HEK293 (cell line): ENCODE data around the gene GSAP.

ENCODE experiments used
- CTCF ChIA-PET: fragments of 350-600 bp; formaldehyde crosslinking; extraction: SDS; loops from one replicate; lab custom pipeline; 2021; ENCODE audit warnings: antibody characterized with exemption; lab: Yijun Ruan, JAX
- POLR2A ChIA-PET: fragments of 300-600 bp; formaldehyde crosslinking; extraction: SDS; loops from one replicate; lab custom pipeline; 2020; ENCODE audit warnings: antibody characterized with exemption, inconsistent platforms; lab: Yijun Ruan, JAX
- H3K27ac ChIP-seq: fragments of 200-500 bp; sonication (Bioruptor generic); 2 replicates; pipeline ENCODE4 v1.5.1; 2014; ENCODE audit warnings: low read depth, low read length, control low read depth, inconsistent platforms; ENCODE audit errors: extremely low read depth
- H3K36me3 ChIP-seq, 2 experiments: fragments of 200-500 bp in 1 of 2; sonication (Bioruptor generic) in 1 of 2; 1 replicate in 1 of 2; 2 replicates in 1 of 2; pipeline ENCODE4 v1.5.1; 2014 to 2017; ENCODE audit warnings: inconsistent platforms in 2 of 2, low read length in 2 of 2; ENCODE audit not compliant: control insufficient read depth in 2 of 2, insufficient read depth in 1 of 2
- H3K4me1 ChIP-seq: fragments of 200-500 bp; sonication (Bioruptor generic); 2 replicates; pipeline ENCODE4 v1.5.1; 2014; ENCODE audit warnings: mild to moderate bottlenecking, low read length, inconsistent platforms; ENCODE audit not compliant: control insufficient read depth, insufficient read depth
- H3K4me3 ChIP-seq: 2 replicates; pipeline ENCODE4 v1.5.1; 2011; ENCODE audit warnings: low read depth, mild to moderate bottlenecking, control low read depth, low read length, moderate library complexity
- H3K9me3 ChIP-seq: fragments of 200-500 bp; sonication (Bioruptor generic); 2 replicates; pipeline ENCODE4 v1.5.1; 2014; ENCODE audit warnings: low read depth, low read length, inconsistent platforms; ENCODE audit not compliant: control insufficient read depth, insufficient read depth
- GLI2 ChIP-seq: fragments of 450-650 bp; formaldehyde crosslinking; IDR thresholded peaks from 2 replicates; pipeline ENCODE4; 2017; ENCODE audit warnings: missing biosample characterization, missing genetic modification characterization, low read depth, borderline replicate concordance
- KLF9 ChIP-seq: fragments of 450-650 bp; formaldehyde crosslinking; IDR thresholded peaks from 2 replicates; pipeline ENCODE4 v1.5.1; 2016; ENCODE audit warnings: missing biosample characterization, missing genetic modification characterization, low read depth
- MEIS1 ChIP-seq: sonication (generic); formaldehyde crosslinking; IDR thresholded peaks from 2 replicates; pipeline ENCODE4 v1.8.1; 2022; ENCODE audit warnings: missing genetic modification reagents, mild to moderate bottlenecking, borderline replicate concordance
- OSR2 ChIP-seq: fragments of 450-650 bp; formaldehyde crosslinking; IDR thresholded peaks from 2 replicates; pipeline ENCODE4 v1.5.1; 2016; ENCODE audit warnings: missing biosample characterization, missing genetic modification characterization
- SP3 ChIP-seq: fragments of 450-650 bp; formaldehyde crosslinking; IDR thresholded peaks from 2 replicates; pipeline ENCODE4 v1.5.1; 2016; ENCODE audit warnings: missing biosample characterization, missing genetic modification characterization
- WT1 ChIP-seq: fragments of 450-650 bp; formaldehyde crosslinking; IDR thresholded peaks from 2 replicates; pipeline ENCODE4 v1.5.1; 2016; ENCODE audit warnings: missing biosample characterization, missing genetic modification characterization
- YY2 ChIP-seq: fragments of 450-650 bp; formaldehyde crosslinking; IDR thresholded peaks from 2 replicates; pipeline ENCODE4 v1.5.1; 2016; ENCODE audit warnings: missing biosample characterization, missing genetic modification characterization
- ZBTB17 ChIP-seq: fragments of 450-650 bp; formaldehyde crosslinking; IDR thresholded peaks from 2 replicates; pipeline ENCODE4 v1.5.1; 2016; ENCODE audit warnings: missing biosample characterization, missing genetic modification characterization
- ZBTB20 ChIP-seq: fragments of 450-650 bp; formaldehyde crosslinking; IDR thresholded peaks from 2 replicates; pipeline ENCODE4 v1.5.1; 2016; ENCODE audit warnings: missing biosample characterization, missing genetic modification characterization
- ZNF114 ChIP-seq: fragments of 450-650 bp; formaldehyde crosslinking; IDR thresholded peaks from 2 replicates; pipeline ENCODE4 v1.5.0; 2017; ENCODE audit warnings: missing biosample characterization, missing genetic modification characterization
- ZNF146 ChIP-seq: fragments of 450-650 bp; formaldehyde crosslinking; IDR thresholded peaks from 2 replicates; pipeline ENCODE4 v1.5.1; 2016; ENCODE audit warnings: missing biosample characterization, missing genetic modification characterization
- ZNF157 ChIP-seq: fragments of 450-650 bp; formaldehyde crosslinking; IDR thresholded peaks from 2 replicates; pipeline ENCODE4 v1.5.1; 2016; ENCODE audit warnings: missing biosample characterization, missing genetic modification characterization
- ZNF2 ChIP-seq: fragments of 450-650 bp; formaldehyde crosslinking; IDR thresholded peaks from 2 replicates; pipeline ENCODE4 v1.5.1; 2016; ENCODE audit warnings: missing biosample characterization, missing genetic modification characterization
- ZNF354C ChIP-seq: fragments of 450-650 bp; formaldehyde crosslinking; IDR thresholded peaks from 2 replicates; pipeline ENCODE4 v1.5.1; 2016; ENCODE audit warnings: missing biosample characterization, missing genetic modification characterization, low read depth, borderline replicate concordance
- ZNF423 ChIP-seq: fragments of 450-650 bp; formaldehyde crosslinking; IDR thresholded peaks from 2 replicates; pipeline ENCODE4 v1.5.1; 2016; ENCODE audit warnings: missing biosample characterization, missing genetic modification characterization
- ZNF433 ChIP-seq: fragments of 450-650 bp; formaldehyde crosslinking; IDR thresholded peaks from 2 replicates; pipeline ENCODE4 v1.5.1; 2016; ENCODE audit warnings: missing biosample characterization, missing genetic modification characterization, low read depth
- ZNF510 ChIP-seq: fragments of 450-650 bp; formaldehyde crosslinking; IDR thresholded peaks from 2 replicates; pipeline ENCODE4 v1.5.1; 2018; ENCODE audit warnings: mild to moderate bottlenecking, missing genetic modification characterization, missing biosample characterization; ENCODE audit not compliant: insufficient replicate concordance
- ZNF549 ChIP-seq: fragments of 450-650 bp; IDR thresholded peaks from 2 replicates; pipeline ENCODE4 v1.5.1; 2018; ENCODE audit warnings: missing biosample characterization, missing genetic modification characterization, mild to moderate bottlenecking, inconsistent platforms, moderate library complexity
- ZNF670 ChIP-seq: fragments of 450-650 bp; formaldehyde crosslinking; IDR thresholded peaks from 2 replicates; pipeline ENCODE4 v1.5.1; 2016; ENCODE audit warnings: missing biosample characterization, missing genetic modification characterization, low read depth
- ZNF76 ChIP-seq: fragments of 450-650 bp; formaldehyde crosslinking; IDR thresholded peaks from 2 replicates; pipeline ENCODE4; 2016; ENCODE audit warnings: low read depth, missing biosample characterization, missing genetic modification characterization, borderline replicate concordance
- ZNF776 ChIP-seq: fragments of 450-650 bp; formaldehyde crosslinking; IDR thresholded peaks from 2 replicates; pipeline ENCODE4 v1.5.0; 2017; ENCODE audit warnings: missing biosample characterization, missing genetic modification characterization, borderline replicate concordance
- ZNF843 ChIP-seq: fragments of 450-650 bp; formaldehyde crosslinking; IDR thresholded peaks from 2 replicates; pipeline ENCODE4 v1.5.1; 2016; ENCODE audit warnings: missing biosample characterization, missing genetic modification characterization
- TF ChIP-seq, protein P1 (sequence below): fragments of 450-650 bp; formaldehyde crosslinking; IDR thresholded peaks from 2 replicates; pipeline ENCODE4 v1.5.1; 2016; ENCODE audit warnings: missing biosample characterization, missing genetic modification characterization
- TF ChIP-seq, protein P2 (sequence below): fragments of 450-650 bp; formaldehyde crosslinking; IDR thresholded peaks from 2 replicates; pipeline ENCODE4 v1.5.1; 2016; ENCODE audit warnings: missing biosample characterization, missing genetic modification characterization

The GSAP gene

DNA sequence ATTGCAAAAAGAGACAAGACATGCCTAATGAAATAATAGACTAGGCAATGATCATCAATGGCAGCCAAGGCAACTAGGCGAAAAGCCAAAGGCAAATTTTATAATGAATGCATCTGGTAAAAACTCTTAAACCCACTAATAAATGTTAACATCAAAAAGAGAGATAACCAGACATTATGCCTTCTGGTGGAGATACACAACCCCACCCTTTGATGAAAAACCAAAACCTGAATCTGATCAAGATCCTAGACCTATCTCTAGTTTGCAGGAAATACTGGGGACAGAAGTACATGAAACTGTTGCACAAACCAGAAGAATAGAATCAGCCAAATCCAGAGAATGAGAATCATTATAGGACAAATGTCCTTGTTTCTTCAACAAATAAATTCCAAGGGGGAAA, 22.0 kb upstream of the GSAP start:
- H3K4me3 ChIP-seq, result no peak overlapping the region
- POLR2A ChIA-PET, result no interaction called here

DNA sequence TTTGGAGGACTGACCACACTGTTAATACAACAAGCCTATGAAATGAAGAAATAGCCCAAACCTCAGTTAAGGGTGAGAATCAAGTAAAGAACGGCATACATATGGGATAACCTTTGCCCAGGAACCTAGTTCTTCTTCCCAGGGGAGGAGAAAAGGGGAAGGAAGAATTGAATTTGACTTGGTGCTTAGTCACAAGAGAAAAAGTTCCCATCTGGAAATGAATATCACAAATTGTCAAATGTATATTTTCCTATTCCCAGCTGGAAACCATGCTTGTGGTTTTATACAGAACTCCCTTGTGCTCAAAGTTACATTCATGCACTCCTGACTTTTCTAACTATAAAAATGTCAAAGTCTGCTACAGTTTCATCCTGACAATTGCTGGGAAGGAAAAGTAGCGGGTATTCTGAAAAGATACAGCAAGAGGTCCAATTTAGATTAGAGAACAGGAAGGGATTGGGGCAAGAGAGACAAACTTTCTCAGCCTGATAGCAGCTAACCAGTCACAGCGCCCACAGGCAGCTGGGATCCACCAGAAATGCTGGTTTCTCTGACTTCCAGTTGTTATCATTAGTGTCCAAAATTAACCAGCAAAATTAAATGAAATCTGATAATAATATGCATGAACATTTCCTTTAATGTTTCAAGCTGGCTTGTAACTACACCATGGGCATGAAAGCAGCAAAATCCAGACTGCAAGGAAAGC, 18.6 kb upstream of the GSAP start:
- H3K4me1 ChIP-seq, result no peaks in the 10 kb centered on the region
- H3K9me3 ChIP-seq, result no peaks in the 10 kb centered on the region
- no peak overlapping the region for H3K4me3 ChIP-seq
- no peak overlapping the region for H3K27ac ChIP-seq
- ChIA-PET CTCF (no interaction called here), POLR2A (no interaction called here)
- TF ChIP-seq ZNF157 (tag by site-specific recombination) (no peak), GLI2 (tag by site-specific recombination) (no peak), ZNF146 (tag by site-specific recombination) (no peak), ZNF549 (tag by site-specific recombination) (no peak), SP3 (tag by site-specific recombination) (no peak)
- H3K36me3 ChIP-seq, result no peaks in the 10 kb centered on the region

More for the DNA sequence above, 22.0 kb upstream of the GSAP start:
- TF ChIP-seq MEIS1 (CRISPR knock-in tag) (no peak), ZBTB20 (no peak), WT1 (tag by site-specific recombination) (no peak), ZNF114 (tag by site-specific recombination) (no peak), YY2 (tag by site-specific recombination) (no peak), ZNF843 (no peak), OSR2 (no peak), KLF9 (no peak), ZNF354C (tag by site-specific recombination) (no peak)
- Histone ChIP-seq H3K36me3 (no peaks in the 10 kb centered on the region), H3K27ac (no peak overlapping the region), H3K4me1 (no peaks in the 10 kb centered on the region), H3K9me3 (no peaks in the 10 kb centered on the region)
- CTCF ChIA-PET, result no interaction called here

DNA sequence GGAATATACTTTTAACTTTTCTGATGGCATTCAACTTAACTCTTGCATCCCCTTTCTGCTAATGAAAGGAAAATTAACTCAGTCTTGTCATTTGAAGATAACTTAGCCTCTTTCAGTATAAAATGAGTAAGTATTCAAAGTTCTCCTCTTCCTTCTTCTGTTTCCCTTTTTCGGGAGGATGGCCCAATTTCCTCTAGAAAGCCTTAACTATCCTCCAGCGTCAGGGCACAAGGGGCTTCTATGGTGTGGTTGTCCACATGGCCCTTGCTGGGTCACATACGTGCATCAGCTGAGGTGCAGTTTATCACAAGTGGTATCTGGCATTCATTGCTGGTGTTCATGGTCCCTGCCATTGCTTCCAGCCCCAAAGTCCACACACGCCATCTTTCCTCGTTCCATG, 17.8 kb upstream of the GSAP start:
- H3K9me3 ChIP-seq, result no peaks in the 10 kb centered on the region
- TF ChIP-seq, protein P1, sequence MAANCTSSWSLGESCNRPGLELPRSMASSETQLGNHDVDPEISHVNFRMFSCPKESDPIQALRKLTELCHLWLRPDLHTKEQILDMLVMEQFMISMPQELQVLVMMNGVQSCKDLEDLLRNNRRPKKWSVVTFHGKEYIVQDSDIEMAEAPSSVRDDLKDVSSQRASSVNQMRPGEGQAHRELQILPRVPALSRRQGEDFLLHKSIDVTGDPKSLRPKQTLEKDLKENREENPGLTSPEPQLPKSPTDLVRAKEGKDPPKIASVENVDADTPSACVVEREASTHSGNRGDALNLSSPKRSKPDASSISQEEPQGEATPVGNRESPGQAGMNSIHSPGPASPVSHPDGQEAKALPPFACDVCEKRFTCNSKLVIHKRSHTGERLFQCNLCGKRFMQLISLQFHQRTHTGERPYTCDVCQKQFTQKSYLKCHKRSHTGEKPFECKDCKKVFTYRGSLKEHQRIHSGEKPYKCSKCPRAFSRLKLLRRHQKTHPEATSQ (tag by site-specific recombination), result no peak
- no peak for TF ChIP-seq ZNF670 (tag by site-specific recombination)
- no peak for TF ChIP-seq ZNF776 (tag by site-specific recombination)
- TF ChIP-seq ZNF2 (tag by site-specific recombination), result no peak
- TF ChIP-seq ZNF76 (tag by site-specific recombination), result no peak
- TF ChIP-seq, protein P2, sequence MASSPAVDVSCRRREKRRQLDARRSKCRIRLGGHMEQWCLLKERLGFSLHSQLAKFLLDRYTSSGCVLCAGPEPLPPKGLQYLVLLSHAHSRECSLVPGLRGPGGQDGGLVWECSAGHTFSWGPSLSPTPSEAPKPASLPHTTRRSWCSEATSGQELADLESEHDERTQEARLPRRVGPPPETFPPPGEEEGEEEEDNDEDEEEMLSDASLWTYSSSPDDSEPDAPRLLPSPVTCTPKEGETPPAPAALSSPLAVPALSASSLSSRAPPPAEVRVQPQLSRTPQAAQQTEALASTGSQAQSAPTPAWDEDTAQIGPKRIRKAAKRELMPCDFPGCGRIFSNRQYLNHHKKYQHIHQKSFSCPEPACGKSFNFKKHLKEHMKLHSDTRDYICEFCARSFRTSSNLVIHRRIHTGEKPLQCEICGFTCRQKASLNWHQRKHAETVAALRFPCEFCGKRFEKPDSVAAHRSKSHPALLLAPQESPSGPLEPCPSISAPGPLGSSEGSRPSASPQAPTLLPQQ (tag by site-specific recombination), result no peak
- TF ChIP-seq ZNF423 (tag by site-specific recombination), result no peak
- no peak for TF ChIP-seq ZNF510 (tag by site-specific recombination)
- TF ChIP-seq ZNF433 (tag by site-specific recombination), result no peak
- TF ChIP-seq ZBTB17 (tag by site-specific recombination), result no peak
- no peaks in the 10 kb centered on the region for H3K4me1 ChIP-seq
- CTCF ChIA-PET, result no interaction called here
- no peak overlapping the region for H3K4me3 ChIP-seq
- POLR2A ChIA-PET, result no interaction called here
- no peaks in the 10 kb centered on the region for H3K36me3 ChIP-seq
- H3K27ac ChIP-seq, result no peak overlapping the region
